H1 (cell line): ENCODE data around the gene C12orf43.

ENCODE experiments used
- EGR1 ChIP-seq: IDR thresholded peaks from 2 replicates; pipeline ENCODE4 v1.6.1; 2011; ENCODE audit warnings: low read depth, low read length, borderline replicate concordance
- EZH2 ChIP-seq: fragments of 200-600 bp; sonication (generic); IDR thresholded peaks from 2 replicates; pipeline ENCODE4 v1.7.1; 2012; ENCODE audit warnings: low read depth, mild to moderate bottlenecking, moderate library complexity, low read length, inconsistent platforms; ENCODE audit not compliant: severe bottlenecking
- MAX ChIP-seq: IDR thresholded peaks from 2 replicates; pipeline ENCODE4 v1.6.1; 2012; ENCODE audit warnings: inconsistent platforms
- RFX5 ChIP-seq: IDR thresholded peaks from 2 replicates; pipeline ENCODE4 v1.6.1; 2011; ENCODE audit warnings: low read depth, low read length, improper control_type of control experiment, borderline replicate concordance

GRCh38 chr12:120960657-120961056, 55.6 kb downstream of the C12orf43 start:
- TF ChIP-seq RFX5 (no peak), EZH2 (no peak), MAX (no peak), EGR1 (no peak)
